ENCODE data around the gene TPGS1.

The TPGS1 gene

GRCh38 chr19:539429-540030, 32.2 kb downstream of the TPGS1 start:
- peaks cover 44% of the 10 kb centered on the region for H3K36me3 ChIP-seq (replicated peaks)
- H3K9me3 ChIP-seq: no peaks in the 10 kb centered on the region
- no peaks in the 10 kb centered on the region for H3K4me1 ChIP-seq
- H3K4me3 ChIP-seq: no peak overlapping the region
- DNase-seq (ENCODE audit: low spot score in 2 of 2): no peak
- in situ Hi-C loops (cut with MboI; ENCODE audit: low sequenced_read_pairs): no loop called here
- H3K27me3 ChIP-seq (ENCODE audit: low read depth): no peaks in the 10 kb centered on the region

GRCh38 chr19:540867-541637, 33.8 kb downstream of the TPGS1 start:
- in situ Hi-C loops (cut with MboI; ENCODE audit: low sequenced_read_pairs): no loop called here
- DNase-seq (ENCODE audit: low spot score in 2 of 2): no peak
- Histone ChIP-seq H3K4me3 (no peak overlapping the region), H3K9me3 (no peaks in the 10 kb centered on the region), H3K4me1 (no peaks in the 10 kb centered on the region), H3K36me3 (replicated peaks) (peaks cover 35% of the 10 kb centered on the region), H3K27me3 (ENCODE audit: low read depth) (no peaks in the 10 kb centered on the region; the same call in 1 of the 2 replicates)

- peaks cover 29% of the 10 kb centered on the region for H3K36me3 ChIP-seq (replicated peaks)
- no peak overlapping the region for H3K4me3 ChIP-seq
- no peaks in the 10 kb centered on the region for H3K4me1 ChIP-seq
- DNase-seq (ENCODE audit: low spot score in 2 of 2): no peak
- no peaks in the 10 kb centered on the region; the same call in 1 of the 2 replicates for H3K27me3 ChIP-seq (ENCODE audit: low read depth)
- in situ Hi-C loops (cut with MboI; ENCODE audit: low sequenced_read_pairs): no loop called here
- no peaks in the 10 kb centered on the region for H3K9me3 ChIP-seq
These were observed 34.4 kb downstream of the TPGS1 start for GRCh38 chr19:541699-542098.

- DNase-seq (ENCODE audit: low spot score in 2 of 2): no peak
- no peaks in the 10 kb centered on the region for H3K9me3 ChIP-seq
- no peaks in the 10 kb centered on the region for H3K4me1 ChIP-seq
- H3K36me3 ChIP-seq (replicated peaks): peaks cover 23% of the 10 kb centered on the region
- no peak overlapping the region for H3K4me3 ChIP-seq
- no peaks in the 10 kb centered on the region; the same call in 1 of the 2 replicates for H3K27me3 ChIP-seq (ENCODE audit: low read depth)
- in situ Hi-C loops (cut with MboI; ENCODE audit: low sequenced_read_pairs): no loop called here
These were observed 35.0 kb downstream of the TPGS1 start for GRCh38 chr19:542173-542866.

GRCh38 chr19:543910-544608, 36.8 kb downstream of the TPGS1 start, which contains the start of gene GZMM:
GZMM (plus strand) TSS chr19:544053; CDS start chr19:544072, 19 bp downstream.
- Histone ChIP-seq H3K4me3 (no peak within 1 kb of the TSS), H3K9me3 (no peaks in the 10 kb centered on the region), H3K36me3 (replicated peaks) (peaks cover 17% of the 10 kb centered on the region), H3K4me1 (no peaks in the 10 kb centered on the region), H3K27me3 (ENCODE audit: low read depth) (no peaks in the 10 kb centered on the region; the same call in 1 of the 2 replicates)
- DNase-seq (ENCODE audit: low spot score in 2 of 2): no peak
- in situ Hi-C loops (cut with MboI; ENCODE audit: low sequenced_read_pairs): no loop called here

GRCh38 chr19:547117-547516, 39.8 kb downstream of the TPGS1 start:
- no peaks in the 10 kb centered on the region; the same call in 1 of the 2 replicates for H3K27me3 ChIP-seq (ENCODE audit: low read depth)
- H3K4me3 ChIP-seq: no peak overlapping the region
- in situ Hi-C loops (cut with MboI; ENCODE audit: low sequenced_read_pairs): no loop called here

GRCh38 chr19:547836-548720, 40.8 kb downstream of the TPGS1 start:
- in situ Hi-C loops (cut with MboI; ENCODE audit: low sequenced_read_pairs): no loop called here
- Histone ChIP-seq H3K36me3 (replicated peaks) (peaks cover 3% of the 10 kb centered on the region; the same call in 1 of the 2 replicates), H3K27me3 (ENCODE audit: low read depth) (no peaks in the 10 kb centered on the region; the same call in 1 of the 2 replicates), H3K4me3 (no peak overlapping the region), H3K4me1 (no peaks in the 10 kb centered on the region), H3K9me3 (no peaks in the 10 kb centered on the region)
- DNase-seq (ENCODE audit: low spot score in 2 of 2): no peak

More at GRCh38 chr19:547117-547516, 39.8 kb downstream of the TPGS1 start:
- no peak for DNase-seq (ENCODE audit: low spot score in 2 of 2)
- no peaks in the 10 kb centered on the region for H3K9me3 ChIP-seq
- H3K36me3 ChIP-seq (replicated peaks): peaks cover 4% of the 10 kb centered on the region
- H3K4me1 ChIP-seq: no peaks in the 10 kb centered on the region

- Histone ChIP-seq H3K4me1 (no peaks in the 10 kb centered on the region), H3K36me3 (replicated peaks) (no peaks in the 10 kb centered on the region), H3K4me3 (no peak overlapping the region), H3K9me3 (no peaks in the 10 kb centered on the region), H3K27me3 (ENCODE audit: low read depth) (no peaks in the 10 kb centered on the region; the same call in 1 of the 2 replicates)
- DNase-seq (ENCODE audit: low spot score in 2 of 2): no peak
- in situ Hi-C loops (cut with MboI; ENCODE audit: low sequenced_read_pairs): no loop called here
These were observed 41.9 kb downstream of the TPGS1 start for GRCh38 chr19:548886-549830.

GRCh38 chr19:554817-555216, 47.5 kb downstream of the TPGS1 start:
- Histone ChIP-seq H3K27me3 (ENCODE audit: low read depth) (no peaks in the 10 kb centered on the region), H3K36me3 (replicated peaks) (no peaks in the 10 kb centered on the region)
- in situ Hi-C loops (cut with MboI; ENCODE audit: low sequenced_read_pairs): no loop called here

GRCh38 chr19:555474-555808, 48.1 kb downstream of the TPGS1 start:
- no peak for DNase-seq (ENCODE audit: low spot score in 2 of 2)

More at GRCh38 chr19:554817-555216, 47.5 kb downstream of the TPGS1 start:
- Histone ChIP-seq H3K9me3 (no peaks in the 10 kb centered on the region), H3K4me3 (no peak overlapping the region), H3K4me1 (no peaks in the 10 kb centered on the region)
- no peak for DNase-seq (ENCODE audit: low spot score in 2 of 2)

GRCh38 chr19:556611-557382, 49.5 kb downstream of the TPGS1 start:
- no peaks in the 10 kb centered on the region for H3K4me1 ChIP-seq

More at GRCh38 chr19:555474-555808, 48.1 kb downstream of the TPGS1 start:
- Histone ChIP-seq H3K27me3 (ENCODE audit: low read depth) (no peaks in the 10 kb centered on the region), H3K4me3 (no peak overlapping the region), H3K9me3 (no peaks in the 10 kb centered on the region), H3K36me3 (replicated peaks) (no peaks in the 10 kb centered on the region), H3K4me1 (no peaks in the 10 kb centered on the region)
- in situ Hi-C loops (cut with MboI; ENCODE audit: low sequenced_read_pairs): no loop called here

More at GRCh38 chr19:556611-557382, 49.5 kb downstream of the TPGS1 start:
- Histone ChIP-seq H3K4me3 (no peak overlapping the region), H3K9me3 (no peaks in the 10 kb centered on the region), H3K36me3 (replicated peaks) (no peaks in the 10 kb centered on the region), H3K27me3 (ENCODE audit: low read depth) (no peaks in the 10 kb centered on the region)
- no peak for DNase-seq (ENCODE audit: low spot score in 2 of 2)
- in situ Hi-C loops (cut with MboI; ENCODE audit: low sequenced_read_pairs): no loop called here

All from HAP-1 (cell line).